Fibroblast of lung (primary cell): ENCODE measurements around the gene ATP2B3. TPM values are rescaled to one million over a fixed set of nuclear protein-coding genes. Genes with fewer than 3 reads are reported as not detected.

ENCODE experiments used
- DNase-seq, 2 donors: peaks; one replicate each; pipeline versions ENCODE4 v3.0.0 to v3.0.0-alpha.2; 2010; ENCODE audit warnings: low read depth in 2 of 2
- H2AFZ ChIP-seq: 2 replicates; pipeline ENCODE4 v1.5.1; 2012; ENCODE audit warnings: low read length, control low read depth, inconsistent platforms
- H3K27ac ChIP-seq: 2 replicates; pipeline ENCODE4 v1.5.1; 2011; ENCODE audit warnings: low read length, control low read depth; ENCODE audit not compliant: insufficient read depth
- H3K27me3 ChIP-seq: 2 replicates; pipeline ENCODE4 v1.5.1; 2011; ENCODE audit warnings: mild to moderate bottlenecking, low read length; ENCODE audit not compliant: control insufficient read depth, insufficient read depth
- H3K36me3 ChIP-seq: 2 replicates; pipeline ENCODE4 v1.5.1; 2011; ENCODE audit warnings: low read length; ENCODE audit not compliant: control insufficient read depth, insufficient read depth
- H3K4me1 ChIP-seq: 2 replicates; pipeline ENCODE4 v1.5.1; 2011; ENCODE audit warnings: low read length; ENCODE audit not compliant: control insufficient read depth, insufficient read depth; ENCODE audit errors: extremely low read depth
- H3K4me2 ChIP-seq: 2 replicates; pipeline ENCODE4 v1.5.1; 2011; ENCODE audit warnings: low read length, control low read depth; ENCODE audit not compliant: insufficient read depth; ENCODE audit errors: extremely low read depth
- H3K4me3 ChIP-seq, 4 experiments: fragments of 200-600 bp in 1 of 4; sonication (generic) in 1 of 4; replicated peaks in 1 of 4; 2 replicates each; pipeline ENCODE4 v1.5.1; 2011 to 2016; ENCODE audit warnings: low read length in 4 of 4, low read depth in 3 of 4, mild to moderate bottlenecking in 3 of 4, control low read depth in 2 of 4, inconsistent platforms in 1 of 4, mixed read lengths in 1 of 4; ENCODE audit not compliant: insufficient read depth in 1 of 4; ENCODE audit errors: control extremely low read depth in 1 of 4
- H3K79me2 ChIP-seq: 2 replicates; pipeline ENCODE4 v1.5.1; 2012; ENCODE audit warnings: mild to moderate bottlenecking, low read length, inconsistent platforms; ENCODE audit not compliant: control insufficient read depth, insufficient read depth
- H3K9ac ChIP-seq: 2 replicates; pipeline ENCODE4 v1.5.1; 2011; ENCODE audit warnings: mild to moderate bottlenecking, low read length, control low read depth; ENCODE audit not compliant: insufficient read depth
- H3K9me3 ChIP-seq: 2 replicates; pipeline ENCODE4 v1.5.1; 2012; ENCODE audit warnings: low read depth, low read length; ENCODE audit not compliant: control insufficient read depth, insufficient read depth
- H4K20me1 ChIP-seq: 2 replicates; pipeline ENCODE4 v1.5.1; 2011; ENCODE audit warnings: low read length; ENCODE audit not compliant: control insufficient read depth, insufficient read depth; ENCODE audit errors: extremely low read depth
- CTCF ChIP-seq, 2 donors: IDR thresholded peaks in 1 of 2; conservative IDR thresholded peaks in 1 of 2; 1 replicate in 1 of 2; 2 replicates in 1 of 2; pipeline ENCODE4 v1.5.1; 2011 to 2012; ENCODE audit warnings: low read length in 2 of 2, control low read depth in 1 of 2, inconsistent platforms in 1 of 2, low read depth in 1 of 2, mild to moderate bottlenecking in 1 of 2
- EZH2 ChIP-seq: IDR thresholded peaks from 2 replicates; pipeline ENCODE4 v1.5.1; 2012; ENCODE audit warnings: low read length, control low read depth, mild to moderate bottlenecking; ENCODE audit errors: missing control alignments
- polyA plus RNA-seq, 2 donors: library from polyadenylated mRNA; depleted of rRNA in 1 of 2; stranded (reverse) in 1 of 2; unstranded in 1 of 2; fragments of >200 nt; gene quantifications; 2 replicates each; pipeline ENCODE4 v1.2.1, GENCODE V29; 2011 to 2012; ENCODE audit warnings: missing spikeins in 1 of 2
- total RNA-seq: library from RNA; depleted of rRNA; stranded (reverse); fragments of >200 nt; gene quantifications from 2 replicates; pipeline ENCODE4 v1.2.1, GENCODE V29; 2014

The ATP2B3 gene
- total and polyA plus RNA-seq, 2 donors (not counting 1 experiment from before 2014, with no cell fraction given), result not detected

DNA sequence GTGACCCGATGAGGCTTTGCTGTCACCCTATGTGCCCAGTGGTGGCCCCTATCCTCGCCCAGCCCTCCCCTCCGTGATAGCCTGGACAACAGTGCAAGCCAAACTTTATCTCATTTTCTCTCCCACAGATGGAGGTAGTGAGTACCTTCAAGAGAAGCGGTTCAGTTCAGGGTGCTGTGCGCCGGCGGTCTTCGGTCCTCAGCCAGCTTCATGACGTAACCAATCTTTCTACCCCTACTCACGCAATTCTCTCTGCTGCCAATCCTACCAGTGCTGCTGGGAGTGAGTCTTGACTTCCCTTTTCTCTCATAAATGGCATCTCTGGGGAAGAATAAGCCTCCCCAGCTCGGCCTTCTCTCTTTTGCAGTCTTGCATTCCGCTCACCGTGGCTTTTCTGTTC is 52.0 kb downstream of the ATP2B3 start:
- H2AFZ ChIP-seq, result no peak overlapping the region
- H4K20me1 ChIP-seq, result no peaks in the 10 kb centered on the region
- H3K79me2 ChIP-seq, result no peaks in the 10 kb centered on the region
- no peaks in the 10 kb centered on the region for H3K27me3 ChIP-seq
- no peak overlapping the region for H3K4me2 ChIP-seq
- no peak for DNase-seq
- TF ChIP-seq EZH2 (no peak), CTCF (conservative IDR thresholded peaks at IDR 0.05 in 1 of 2, IDR thresholded peaks at IDR 0.05 in 1 of 2; ENCODE audit: low read depth in 1 of 2, low read length in 2 of 2) (no peak)
- no peaks in the 10 kb centered on the region for H3K9me3 ChIP-seq
- no peaks in the 10 kb centered on the region for H3K4me1 ChIP-seq
- no peak overlapping the region for H3K9ac ChIP-seq
- no peak overlapping the region for H3K27ac ChIP-seq
- H3K4me3 ChIP-seq, result no peak overlapping the region
- H3K36me3 ChIP-seq, result no peaks in the 10 kb centered on the region

- Histone ChIP-seq H3K4me3 (no peak overlapping the region), H3K9ac (no peak overlapping the region), H3K36me3 (no peaks in the 10 kb centered on the region), H2AFZ (no peak overlapping the region), H3K9me3 (no peaks in the 10 kb centered on the region), H3K4me1 (no peaks in the 10 kb centered on the region), H3K27me3 (no peaks in the 10 kb centered on the region), H4K20me1 (no peaks in the 10 kb centered on the region), H3K79me2 (no peaks in the 10 kb centered on the region), H3K27ac (no peak overlapping the region), H3K4me2 (no peak overlapping the region)
- DNase-seq, result no peak
- TF ChIP-seq CTCF (conservative IDR thresholded peaks at IDR 0.05 in 1 of 2, IDR thresholded peaks at IDR 0.05 in 1 of 2; ENCODE audit: low read depth in 1 of 2, low read length in 2 of 2) (no peak), EZH2 (no peak)
Measured at GRCh38 chrX:153571534-153571908, 54.1 kb downstream of the ATP2B3 start.

DNA sequence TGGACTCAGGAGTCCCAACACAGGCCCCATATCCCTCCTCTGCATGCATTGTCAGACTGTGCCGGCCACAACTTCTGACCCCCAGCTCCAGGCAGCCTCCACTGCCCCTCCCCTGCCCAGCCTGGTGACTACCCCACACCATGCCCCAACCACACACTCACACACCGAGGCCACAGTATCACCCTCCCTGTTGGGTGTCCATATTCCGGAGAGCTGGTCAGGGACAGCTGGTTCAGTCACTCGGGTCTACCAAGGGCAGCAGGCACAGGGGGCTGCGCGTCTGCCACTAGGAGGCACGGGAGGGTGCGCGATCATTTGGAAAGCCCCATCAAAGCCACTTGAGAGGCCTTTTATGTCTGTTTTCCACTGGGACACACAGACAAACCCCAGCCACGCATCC is 55.2 kb downstream of the ATP2B3 start:
- no peaks in the 10 kb centered on the region for H4K20me1 ChIP-seq
- no peak for DNase-seq
- TF ChIP-seq EZH2 (no peak), CTCF (conservative IDR thresholded peaks at IDR 0.05 in 1 of 2, IDR thresholded peaks at IDR 0.05 in 1 of 2; ENCODE audit: low read depth in 1 of 2, low read length in 2 of 2) (no peak)
- no peak overlapping the region for H3K4me2 ChIP-seq
- no peak overlapping the region for H3K4me3 ChIP-seq
- H3K9ac ChIP-seq, result no peak overlapping the region
- H3K79me2 ChIP-seq, result no peaks in the 10 kb centered on the region
- no peaks in the 10 kb centered on the region for H3K4me1 ChIP-seq
- H3K27ac ChIP-seq, result no peak overlapping the region
- H2AFZ ChIP-seq, result no peak overlapping the region
- no peaks in the 10 kb centered on the region for H3K9me3 ChIP-seq
- no peaks in the 10 kb centered on the region for H3K36me3 ChIP-seq
- H3K27me3 ChIP-seq, result no peaks in the 10 kb centered on the region
